NCI-H1436 treated with DMSO at 0.1 percent for 48 hours (cell line): ENCODE results near the gene NAB1.
"Not testable (repeated sequence)": the region's sequence is repeated elsewhere in the genome, so short reads cannot be mapped to it uniquely, and the experiment has no call there.

Experiments used
- DNase-seq: peaks from one replicate; lab custom pipeline; 2025; lab: John Stamatoyannopoulos, UW

Gene NAB1

DNA sequence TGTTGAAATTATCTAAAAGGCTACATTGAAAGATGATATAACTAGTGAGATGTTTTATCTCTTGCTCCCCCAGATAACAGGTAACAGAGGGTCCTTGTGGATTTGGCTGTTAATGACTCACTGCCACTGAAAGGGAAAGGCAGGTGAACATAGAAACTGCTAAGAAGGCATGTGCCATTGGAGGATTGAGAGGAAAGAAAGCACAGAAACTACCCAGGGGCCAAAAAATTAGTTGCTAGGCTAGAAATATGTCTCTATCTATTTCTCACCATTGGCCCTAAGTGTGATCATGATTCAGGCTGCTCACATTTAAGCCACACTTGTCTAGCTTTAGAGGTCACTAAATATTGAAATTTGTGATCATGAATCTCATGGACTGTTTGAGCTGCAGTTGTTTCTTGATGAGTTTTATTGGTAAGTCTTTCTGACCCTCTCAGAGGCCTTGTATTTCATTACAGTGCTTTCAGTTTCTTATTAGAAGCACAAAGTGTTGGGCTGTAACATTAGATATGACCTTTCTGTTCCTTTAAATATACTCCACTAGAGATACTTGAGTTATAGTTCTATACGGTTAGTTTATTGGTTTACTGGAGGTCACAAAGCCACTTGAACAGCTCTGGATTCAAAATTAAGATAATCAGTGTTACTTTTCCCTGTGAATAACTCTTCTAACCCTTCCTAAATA is 26.2 kb downstream of the NAB1 start:
- no peak for DNase-seq

- DNase-seq = no peak
Observed at GRCh38 chr2:190677255-190677654, 28.4 kb downstream of the NAB1 start.

- no peak for DNase-seq
Observed at GRCh38 chr2:190678444-190679162, 29.7 kb downstream of the NAB1 start.

DNA sequence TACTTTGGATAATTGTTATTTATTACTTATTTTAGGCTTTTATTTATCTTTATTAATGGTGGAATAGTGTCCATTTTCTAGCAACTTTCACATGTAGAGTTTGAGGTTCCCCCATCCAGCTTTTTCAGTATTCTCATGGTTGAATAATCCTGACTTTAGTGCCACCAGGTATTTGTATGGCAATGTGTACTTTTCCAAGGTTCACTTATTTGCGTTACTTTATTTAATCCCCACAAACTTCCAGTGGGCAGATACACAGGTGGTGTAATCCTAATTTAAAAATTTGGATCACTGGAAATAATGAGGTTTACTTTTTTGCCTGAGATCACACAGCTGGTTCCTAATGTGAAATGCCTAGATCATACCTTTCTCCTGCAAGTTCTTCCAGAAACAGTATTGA is 30.5 kb downstream of the NAB1 start:
- no peak for DNase-seq

DNA sequence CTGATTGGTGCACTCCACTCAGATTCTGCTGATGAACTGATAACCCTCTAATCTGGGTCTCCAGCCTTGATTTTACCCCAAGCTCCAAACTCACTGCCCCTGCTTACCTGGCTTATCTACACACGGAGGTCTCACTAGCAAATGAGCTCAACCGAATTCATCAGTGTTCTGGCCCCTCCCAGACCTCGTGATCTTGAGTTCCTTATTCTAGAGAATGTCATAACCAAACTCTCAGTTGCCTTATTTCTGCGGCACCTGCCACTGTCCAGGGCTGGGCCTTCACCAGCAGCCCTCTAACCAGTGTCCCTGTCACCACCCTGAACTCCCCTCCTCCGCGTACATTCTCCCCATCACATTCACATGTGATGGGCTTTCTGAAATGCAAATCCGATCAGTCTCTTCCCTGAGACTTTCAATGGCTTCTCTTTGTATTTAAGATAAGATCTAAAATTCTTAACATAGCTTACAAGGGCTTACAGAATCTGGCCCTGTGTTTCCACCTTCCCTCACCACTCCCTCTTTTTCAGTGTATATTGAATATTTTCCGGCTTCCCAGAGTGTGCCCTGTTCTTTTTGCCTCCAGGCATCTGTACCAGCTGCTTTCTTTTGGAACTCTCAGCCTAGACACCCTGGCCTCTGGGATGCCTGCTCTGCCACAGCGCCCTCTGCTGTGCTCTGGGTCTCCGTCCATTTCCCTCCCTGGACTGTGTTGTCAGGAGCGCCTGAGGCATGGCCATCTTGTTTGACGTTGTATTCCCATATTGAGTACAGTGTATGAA is 31.1 kb downstream of the NAB1 start:
- no peak for DNase-seq

DNA sequence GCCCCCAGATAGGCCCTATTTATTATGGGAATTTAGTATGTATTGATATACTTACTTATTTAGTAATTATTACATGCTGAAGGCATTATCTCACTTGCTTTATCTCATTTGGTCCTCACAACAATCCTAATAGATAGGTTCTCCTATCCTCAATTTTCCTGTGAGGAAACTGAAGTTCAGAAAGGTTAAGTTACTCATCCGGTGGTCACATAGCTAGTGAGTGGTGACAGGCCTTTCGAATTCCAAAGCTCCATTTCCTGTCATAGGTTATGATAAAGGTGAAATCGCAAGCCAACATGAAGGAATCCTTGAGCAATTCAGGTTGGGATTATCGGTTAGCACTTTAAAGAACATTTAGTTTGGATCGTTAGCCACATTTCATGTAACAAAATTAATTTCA is 33.3 kb downstream of the NAB1 start:
- DNase-seq = no peak

DNA sequence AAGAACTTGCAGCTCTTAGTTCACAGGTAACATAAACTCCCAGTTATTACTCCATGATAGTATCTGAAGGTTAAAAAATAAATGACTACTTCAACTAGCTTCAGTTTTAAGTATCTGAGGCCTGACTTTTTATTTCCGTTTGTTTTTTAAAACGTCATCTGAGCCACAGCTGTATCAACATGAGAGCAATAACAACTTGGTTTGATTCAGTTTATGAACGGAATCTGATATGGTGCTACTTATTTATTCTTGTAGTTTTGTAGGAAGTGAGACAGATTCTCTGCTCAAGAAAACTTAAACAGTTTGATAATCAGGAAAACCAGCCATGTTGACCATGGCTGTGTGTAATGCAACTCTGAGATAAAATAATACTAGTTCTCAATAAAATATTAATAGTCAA is 34.9 kb downstream of the NAB1 start:
- DNase-seq = no peak

- DNase-seq = no peak
Observed at GRCh38 chr2:190684931-190685330, 36.0 kb downstream of the NAB1 start.

DNA sequence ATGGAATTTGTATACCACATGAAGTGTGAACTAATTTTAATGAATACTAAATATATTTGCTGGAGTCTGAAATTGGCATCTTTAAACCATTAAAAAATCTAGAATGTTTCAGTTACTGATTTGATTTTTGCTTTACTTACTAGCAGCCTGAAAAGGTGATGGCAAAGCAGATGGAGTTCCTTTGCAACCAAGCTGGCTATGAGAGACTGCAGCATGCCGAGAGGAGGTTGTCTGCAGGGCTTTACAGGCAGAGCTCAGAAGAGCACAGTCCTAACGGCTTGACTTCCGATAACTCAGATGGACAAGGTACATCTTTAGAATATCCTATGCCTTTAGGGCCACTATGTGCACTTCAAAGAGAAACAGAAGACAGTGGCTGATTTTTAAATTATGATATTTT is 36.5 kb downstream of the NAB1 start:
- no peak for DNase-seq

DNA sequence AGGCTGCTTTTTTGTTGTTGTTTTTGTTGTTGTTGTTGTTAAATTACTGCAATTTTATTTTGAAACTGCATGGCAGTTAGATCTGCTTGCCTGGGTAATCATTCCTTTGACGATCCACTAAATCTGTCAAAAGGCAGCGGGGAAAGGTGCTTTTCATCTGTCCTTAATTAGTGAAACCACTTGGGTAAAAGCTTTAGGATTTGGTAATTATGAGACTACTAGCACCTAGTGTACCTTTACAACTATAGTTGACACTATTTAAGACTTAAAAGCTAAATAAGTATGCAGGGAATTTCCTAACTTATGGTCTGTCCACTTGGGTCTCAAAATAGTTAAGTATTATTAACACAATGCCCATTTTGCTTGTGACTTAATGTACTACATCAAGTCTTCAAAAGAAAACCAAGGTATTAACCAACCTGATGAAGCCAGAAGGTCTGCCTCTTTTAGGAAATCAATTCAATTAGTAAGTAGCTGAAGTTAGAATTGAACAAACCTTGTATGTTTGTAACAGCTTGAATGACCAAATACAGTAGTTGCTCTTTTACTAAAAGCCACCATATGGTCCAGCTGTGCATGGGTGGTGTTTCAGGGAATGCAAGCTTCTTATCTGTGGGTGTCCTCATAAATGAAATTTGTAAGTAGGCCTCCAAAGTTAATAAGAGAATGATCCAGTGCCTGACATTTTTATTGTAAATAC is 44.8 kb downstream of the NAB1 start:
- no peak for DNase-seq

- DNase-seq = no peak
Observed at GRCh38 chr2:190694479-190694878, 45.6 kb downstream of the NAB1 start.

GRCh38 chr2:190695739-190696138 is 46.9 kb downstream of the NAB1 start:
- no peak for DNase-seq

- no peak for DNase-seq
Observed at GRCh38 chr2:190696792-190697398, 48.0 kb downstream of the NAB1 start.

DNA sequence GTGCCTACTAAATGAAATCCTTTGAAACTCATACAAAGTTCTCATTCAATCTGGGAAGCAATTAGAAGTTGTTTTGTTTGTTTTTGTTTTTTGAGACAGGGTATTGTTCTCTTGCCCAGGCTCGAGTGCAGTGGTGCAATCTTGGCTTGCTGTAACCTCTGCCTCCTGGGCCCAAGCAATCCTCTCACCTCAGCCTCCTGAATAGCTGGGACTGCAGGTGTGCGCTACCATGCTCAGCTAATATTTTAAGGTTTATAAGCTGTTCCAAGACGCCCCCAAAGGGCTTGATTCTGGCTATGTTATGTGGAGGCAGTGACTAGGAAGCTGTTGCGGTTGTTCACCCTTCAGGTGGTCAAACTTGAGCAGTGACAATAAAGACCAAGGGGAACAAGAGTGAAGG is 48.5 kb downstream of the NAB1 start:
- DNase-seq = no peak

DNA sequence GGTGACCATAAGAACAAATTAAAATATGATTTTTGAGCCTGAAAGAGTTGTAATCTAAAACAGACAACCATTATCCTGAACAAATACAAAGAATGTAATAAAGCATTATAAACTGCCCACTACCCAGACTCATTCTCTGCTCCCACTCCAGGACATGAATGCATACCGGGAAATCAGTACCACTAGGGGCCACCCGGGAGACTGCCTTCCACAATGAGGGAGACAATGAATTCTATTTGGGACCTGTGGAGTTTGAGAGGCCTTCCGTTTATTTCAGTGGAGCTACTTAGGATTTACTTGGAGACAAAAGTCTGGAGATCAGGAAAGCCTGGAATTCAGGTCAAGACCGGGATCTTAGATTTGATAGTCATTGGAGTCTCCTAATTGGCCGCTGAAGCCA is 50.0 kb downstream of the NAB1 start:
- no peak for DNase-seq

GRCh38 chr2:190701586-190701985 is 52.7 kb downstream of the NAB1 start:
- DNase-seq = no peak

DNA sequence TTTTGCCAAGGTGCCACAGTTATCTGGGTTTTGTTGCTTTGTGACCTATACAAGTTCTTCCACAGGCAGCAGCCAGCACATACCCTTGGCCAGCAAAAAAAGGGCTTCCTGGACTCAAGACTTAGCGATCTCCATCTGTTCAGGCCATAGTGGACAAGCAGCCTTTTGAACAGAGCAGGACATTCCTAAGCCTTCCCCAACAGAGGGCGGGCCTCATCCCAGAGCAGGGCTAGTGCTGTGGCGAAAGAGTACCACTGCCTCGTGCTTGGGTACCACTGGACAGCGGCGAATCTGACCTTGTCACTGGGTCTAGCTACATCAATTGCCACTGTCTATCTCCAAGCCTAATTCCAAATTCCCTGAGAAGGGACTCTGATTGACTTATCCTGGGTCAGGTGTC is 56.4 kb downstream of the NAB1 start:
- no peak for DNase-seq

DNA sequence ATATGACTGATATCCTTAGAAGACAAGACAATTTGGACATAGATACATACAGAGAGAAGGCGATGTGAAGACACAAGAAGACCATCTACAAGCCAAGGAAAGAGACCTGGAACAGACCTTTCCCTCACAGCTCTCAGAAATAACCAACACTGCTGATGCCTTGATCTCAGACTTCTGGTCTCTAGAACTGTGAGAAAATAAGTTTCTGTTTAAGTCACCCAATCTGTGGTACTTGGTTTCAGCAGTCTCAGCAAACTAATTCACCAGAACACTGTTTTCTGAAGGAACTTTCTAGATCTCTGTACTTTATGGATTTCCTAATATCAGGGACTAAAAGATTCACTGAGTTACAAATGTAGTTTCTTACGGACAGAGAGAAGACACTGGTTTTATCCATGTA is 58.8 kb downstream of the NAB1 start:
- DNase-seq = no peak

DNA sequence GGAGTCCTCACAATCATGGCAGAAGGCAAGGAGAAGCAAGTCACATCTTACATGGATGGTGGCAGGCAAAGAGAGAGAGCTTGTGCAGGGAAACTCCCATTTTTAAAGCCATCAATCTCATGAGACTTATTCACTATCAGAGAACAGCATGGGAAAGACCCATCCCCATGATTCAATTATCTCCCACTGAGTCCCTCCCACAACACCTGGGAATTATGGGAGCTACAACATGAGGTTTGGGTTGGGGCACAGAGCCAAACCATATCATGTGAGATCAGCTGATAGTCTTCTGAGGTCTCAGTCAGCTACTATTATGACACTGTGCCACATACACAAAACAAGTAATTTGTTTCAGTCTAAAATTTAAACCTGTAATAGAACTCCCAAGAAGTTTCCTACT is 59.8 kb downstream of the NAB1 start:
- not testable (repeated sequence) for DNase-seq

DNA sequence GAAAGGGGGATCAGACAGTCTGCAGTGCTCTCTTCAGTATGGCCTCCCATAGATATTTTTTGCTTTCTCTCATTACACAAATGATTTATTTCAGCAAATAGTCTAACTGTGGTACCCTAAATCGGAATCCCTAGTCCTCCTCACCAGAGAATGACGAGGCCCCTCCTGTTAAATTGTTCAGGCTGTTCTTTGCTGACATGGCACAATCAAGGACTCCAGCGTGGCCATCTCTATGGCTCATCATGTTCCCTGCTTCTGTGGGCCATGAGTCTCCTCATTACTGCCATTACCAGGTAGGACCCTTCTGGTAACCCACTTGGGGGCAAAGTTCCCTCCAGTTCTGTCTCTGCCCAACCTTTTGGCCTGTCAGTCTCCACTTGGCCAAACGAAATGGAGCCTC is 62.2 kb downstream of the NAB1 start:
- no peak for DNase-seq

DNA sequence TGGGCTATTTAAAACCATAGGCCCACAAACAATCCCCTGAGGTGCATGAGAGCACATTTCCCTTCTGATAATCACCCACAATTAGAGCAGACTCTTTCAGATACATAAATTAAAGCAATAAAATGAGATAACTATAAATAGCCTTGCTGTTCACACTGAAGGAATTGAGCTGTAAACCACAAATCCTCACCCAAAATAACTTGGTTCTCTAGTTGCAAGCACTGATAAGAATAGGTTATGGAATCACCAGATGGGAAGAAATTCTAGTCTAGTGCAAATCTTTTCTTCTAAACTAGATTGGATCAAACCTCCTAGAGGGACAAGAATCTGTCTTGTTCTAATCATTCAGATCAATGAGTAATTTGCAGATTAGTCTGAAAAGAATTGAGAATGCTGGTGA is 64.6 kb downstream of the NAB1 start:
- no peak for DNase-seq

DNA sequence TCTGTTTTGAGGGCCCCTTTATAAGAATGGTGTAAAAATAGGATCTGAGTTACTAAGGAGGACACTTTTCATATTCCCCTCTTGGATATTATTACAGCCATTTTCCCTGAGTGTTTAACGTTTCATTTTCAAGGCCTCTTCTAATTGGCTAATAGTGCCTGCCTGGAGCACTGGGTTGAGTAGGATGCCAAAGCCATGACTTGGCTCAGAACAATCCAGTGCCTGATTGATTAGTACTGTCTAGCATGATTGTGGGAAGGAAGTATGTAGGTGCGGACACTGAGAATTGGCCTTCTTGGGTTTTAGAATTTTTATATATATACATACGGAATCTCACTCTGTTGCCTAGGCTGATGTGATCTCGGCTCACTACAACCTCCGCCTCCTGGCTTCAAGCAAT is 66.1 kb downstream of the NAB1 start:
- no peak for DNase-seq
